ENCODE results near the gene ZFYVE9.
A peak's percentile ranks its signal among the peaks of the same experiment; 100 is the strongest.

Gene ZFYVE9

DNA sequence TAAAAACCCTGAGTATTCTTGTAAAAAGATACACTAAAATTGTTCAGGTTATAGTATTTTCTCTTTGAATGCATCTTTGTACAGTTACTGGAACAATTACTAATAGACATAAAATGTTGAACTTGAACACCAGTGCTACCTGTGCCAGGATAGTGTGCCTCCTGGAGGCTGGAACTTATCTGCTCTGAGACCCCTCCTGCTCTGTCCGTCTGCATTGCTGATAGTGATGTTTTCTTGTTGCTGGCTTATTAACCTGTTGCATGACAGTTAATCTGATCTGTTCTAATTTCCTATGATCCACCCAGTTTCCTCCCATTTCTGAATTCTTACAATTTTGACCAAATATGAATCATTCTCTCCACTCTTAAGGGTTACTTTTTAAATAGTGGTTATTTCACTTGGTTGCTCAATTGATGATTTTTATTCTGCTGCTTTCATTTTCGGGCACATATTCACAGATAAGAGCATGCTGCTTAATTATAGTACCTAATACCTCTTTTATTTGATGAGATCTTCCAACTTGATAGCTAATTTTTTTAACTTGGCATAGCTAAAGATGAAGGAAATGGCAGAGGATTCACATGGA lies 122.7 kb downstream of the ZFYVE9 start:
- Histone ChIP-seq H3K27ac (ENCODE audit: low read length) (no peak overlapping the region), H3K4me1 (ENCODE audit: low read length) (peaks cover 7% of the 10 kb centered on the region; the same call in 1 of the 2 replicates), H4K20me1 (ENCODE audit: insufficient read depth, low read length) (no peaks in the 10 kb centered on the region), H2AFZ (ENCODE audit: low read length) (no peak overlapping the region), H3K4me3 (ENCODE audit: low read length) (no peak overlapping the region), H3K9me2 (replicated peaks; ENCODE audit: insufficient read depth, low read length) (no peaks in the 10 kb centered on the region), H3K9me3 (replicated peaks; ENCODE audit: insufficient read depth, low read length) (no peaks in the 10 kb centered on the region), H3K36me3 (replicated peaks; ENCODE audit: insufficient read depth, low read length) (no peaks in the 10 kb centered on the region), H3K27me3 (replicated peaks; ENCODE audit: insufficient read depth, low read length) (no peaks in the 10 kb centered on the region), H3K4me2 (ENCODE audit: low read depth, low read length) (no peak overlapping the region), H3K79me2 (ENCODE audit: low read length) (no peaks in the 10 kb centered on the region), H3F3A (ENCODE audit: insufficient read depth, low read length) (no peaks in the 10 kb centered on the region), H3K9ac (ENCODE audit: low read length) (no peak overlapping the region)
- DNase-seq, result no peak
- TF ChIP-seq, protein P1, sequence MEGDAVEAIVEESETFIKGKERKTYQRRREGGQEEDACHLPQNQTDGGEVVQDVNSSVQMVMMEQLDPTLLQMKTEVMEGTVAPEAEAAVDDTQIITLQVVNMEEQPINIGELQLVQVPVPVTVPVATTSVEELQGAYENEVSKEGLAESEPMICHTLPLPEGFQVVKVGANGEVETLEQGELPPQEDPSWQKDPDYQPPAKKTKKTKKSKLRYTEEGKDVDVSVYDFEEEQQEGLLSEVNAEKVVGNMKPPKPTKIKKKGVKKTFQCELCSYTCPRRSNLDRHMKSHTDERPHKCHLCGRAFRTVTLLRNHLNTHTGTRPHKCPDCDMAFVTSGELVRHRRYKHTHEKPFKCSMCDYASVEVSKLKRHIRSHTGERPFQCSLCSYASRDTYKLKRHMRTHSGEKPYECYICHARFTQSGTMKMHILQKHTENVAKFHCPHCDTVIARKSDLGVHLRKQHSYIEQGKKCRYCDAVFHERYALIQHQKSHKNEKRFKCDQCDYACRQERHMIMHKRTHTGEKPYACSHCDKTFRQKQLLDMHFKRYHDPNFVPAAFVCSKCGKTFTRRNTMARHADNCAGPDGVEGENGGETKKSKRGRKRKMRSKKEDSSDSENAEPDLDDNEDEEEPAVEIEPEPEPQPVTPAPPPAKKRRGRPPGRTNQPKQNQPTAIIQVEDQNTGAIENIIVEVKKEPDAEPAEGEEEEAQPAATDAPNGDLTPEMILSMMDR (IDR thresholded peaks at IDR 0.05; ENCODE audit: low read length), result no peak
- TF ChIP-seq EZH2 (optimal IDR thresholded peaks at IDR 0.05; ENCODE audit: low read depth, low read length) (no peak), EZH2phosphoT487 (IDR thresholded peaks at IDR 0.05; ENCODE audit: low read length) (no peak)

DNA sequence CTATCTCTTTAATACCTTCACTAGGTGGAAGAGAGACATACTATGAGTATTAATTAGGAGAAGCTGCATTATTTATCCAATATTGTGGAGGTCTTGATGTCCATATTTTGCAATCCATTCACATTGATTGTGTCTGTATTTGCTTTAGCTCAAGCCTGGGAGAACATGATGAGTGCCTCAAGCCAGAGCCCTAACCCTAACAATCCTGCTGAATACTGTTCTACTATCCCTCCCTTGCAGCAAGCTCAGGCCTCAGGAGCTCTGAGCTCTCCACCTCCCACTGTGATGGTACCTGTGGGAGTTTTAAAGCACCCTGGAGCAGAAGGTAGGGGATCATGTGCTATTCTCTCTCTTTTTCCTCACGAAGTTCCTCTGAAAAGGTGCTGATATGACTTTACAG lies 124.6 kb downstream of the ZFYVE9 start:
- H3K9me3 ChIP-seq (replicated peaks; ENCODE audit: insufficient read depth, low read length), result no peaks in the 10 kb centered on the region
- no peak overlapping the region for H2AFZ ChIP-seq (ENCODE audit: low read length)
- no peaks in the 10 kb centered on the region for H3K79me2 ChIP-seq (ENCODE audit: low read length)
- TF ChIP-seq, protein P1 (IDR thresholded peaks at IDR 0.05; ENCODE audit: low read length), result no peak
- TF ChIP-seq EZH2phosphoT487 (IDR thresholded peaks at IDR 0.05; ENCODE audit: low read length) (no peak), EZH2 (optimal IDR thresholded peaks at IDR 0.05; ENCODE audit: low read depth, low read length) (no peak)
- H4K20me1 ChIP-seq (ENCODE audit: insufficient read depth, low read length), result no peaks in the 10 kb centered on the region
- H3K4me3 ChIP-seq (ENCODE audit: low read length), result no peak overlapping the region
- H3K27me3 ChIP-seq (replicated peaks; ENCODE audit: insufficient read depth, low read length), result no peaks in the 10 kb centered on the region
- H3K27ac ChIP-seq (ENCODE audit: low read length), result no peak overlapping the region
- no peaks in the 10 kb centered on the region for H3K9me2 ChIP-seq (replicated peaks; ENCODE audit: insufficient read depth, low read length)
- H3K36me3 ChIP-seq (replicated peaks; ENCODE audit: insufficient read depth, low read length), result no peaks in the 10 kb centered on the region
- no peak for DNase-seq
- H3K4me2 ChIP-seq (ENCODE audit: low read depth, low read length), result no peak overlapping the region
- no peaks in the 10 kb centered on the region for H3F3A ChIP-seq (ENCODE audit: insufficient read depth, low read length)
- no peak overlapping the region for H3K9ac ChIP-seq (ENCODE audit: low read length)
- H3K4me1 ChIP-seq (ENCODE audit: low read length), result peaks cover 7% of the 10 kb centered on the region; the same call in 1 of the 2 replicates

DNA sequence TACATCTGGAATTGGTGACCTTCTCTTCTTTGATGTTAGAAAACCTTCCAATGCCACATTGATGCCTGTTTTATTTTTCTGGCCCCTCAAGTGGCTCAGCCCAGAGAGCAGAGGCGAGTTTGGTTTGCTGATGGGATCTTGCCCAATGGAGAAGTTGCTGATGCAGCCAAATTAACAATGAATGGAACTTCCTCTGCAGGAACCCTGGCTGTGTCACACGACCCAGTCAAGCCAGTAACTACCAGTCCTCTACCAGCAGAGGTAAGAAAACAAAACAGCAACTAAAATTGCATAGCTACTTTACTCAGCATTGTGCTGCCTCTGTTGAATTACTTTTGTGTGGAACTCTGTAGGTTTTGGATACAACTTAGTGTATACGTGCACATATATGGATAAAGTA lies 126.5 kb downstream of the ZFYVE9 start:
- peak; percentile 52 for DNase-seq
- H3K9me2 ChIP-seq (replicated peaks; ENCODE audit: insufficient read depth, low read length), result no peaks in the 10 kb centered on the region
- H3K27ac ChIP-seq (ENCODE audit: low read length), result peak overlapping the region; percentile 2; the same call in 1 of the 2 replicates
- no peaks in the 10 kb centered on the region for H3K36me3 ChIP-seq (replicated peaks; ENCODE audit: insufficient read depth, low read length)
- 0 out of 2 replicates have a peak overlapping the region, but pooled peaks have one; percentile 6 for H3K4me2 ChIP-seq (ENCODE audit: low read depth, low read length)
- H3K79me2 ChIP-seq (ENCODE audit: low read length), result no peaks in the 10 kb centered on the region
- H3F3A ChIP-seq (ENCODE audit: insufficient read depth, low read length), result no peaks in the 10 kb centered on the region
- TF ChIP-seq EZH2 (optimal IDR thresholded peaks at IDR 0.05; ENCODE audit: low read depth, low read length), result no peak
- no peak overlapping the region for H3K4me3 ChIP-seq (ENCODE audit: low read length)
- no peaks in the 10 kb centered on the region for H3K27me3 ChIP-seq (replicated peaks; ENCODE audit: insufficient read depth, low read length)
- H3K9me3 ChIP-seq (replicated peaks; ENCODE audit: insufficient read depth, low read length), result no peaks in the 10 kb centered on the region
- H2AFZ ChIP-seq (ENCODE audit: low read length), result no peak overlapping the region
- peaks cover 7% of the 10 kb centered on the region; the same call in 1 of the 2 replicates for H3K4me1 ChIP-seq (ENCODE audit: low read length)
- no peak overlapping the region for H3K9ac ChIP-seq (ENCODE audit: low read length)
- no peaks in the 10 kb centered on the region for H4K20me1 ChIP-seq (ENCODE audit: insufficient read depth, low read length)

DNA sequence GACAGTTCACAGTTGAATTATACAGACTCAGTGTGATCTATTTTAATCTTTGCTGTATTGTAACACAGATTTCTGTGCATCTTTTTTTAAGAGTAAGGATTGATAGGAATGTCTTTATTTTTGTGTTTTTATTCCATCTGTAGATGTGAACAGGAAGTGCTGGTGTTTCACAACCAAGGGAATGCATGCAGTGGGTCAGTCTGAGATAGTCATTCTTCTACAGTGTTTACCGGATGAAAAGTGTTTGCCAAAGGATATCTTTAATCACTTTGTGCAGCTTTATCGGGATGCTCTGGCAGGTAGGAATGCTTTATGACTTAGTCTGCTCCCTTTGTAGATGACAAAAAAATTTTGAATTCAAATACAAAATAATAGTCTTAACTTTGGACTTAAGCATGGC lies 139.6 kb downstream of the ZFYVE9 start:
- Histone ChIP-seq H4K20me1 (ENCODE audit: insufficient read depth, low read length) (no peaks in the 10 kb centered on the region), H3K9me2 (replicated peaks; ENCODE audit: insufficient read depth, low read length) (no peaks in the 10 kb centered on the region), H3K4me2 (ENCODE audit: low read depth, low read length) (no peak overlapping the region), H3F3A (ENCODE audit: insufficient read depth, low read length) (no peaks in the 10 kb centered on the region), H3K9ac (ENCODE audit: low read length) (no peak overlapping the region), H3K27ac (ENCODE audit: low read length) (no peak overlapping the region), H3K4me3 (ENCODE audit: low read length) (no peak overlapping the region), H3K27me3 (replicated peaks; ENCODE audit: insufficient read depth, low read length) (no peaks in the 10 kb centered on the region), H3K9me3 (replicated peaks; ENCODE audit: insufficient read depth, low read length) (no peaks in the 10 kb centered on the region), H2AFZ (ENCODE audit: low read length) (no peak overlapping the region), H3K79me2 (ENCODE audit: low read length) (no peaks in the 10 kb centered on the region), H3K4me1 (ENCODE audit: low read length) (no peaks in the 10 kb centered on the region), H3K36me3 (replicated peaks; ENCODE audit: insufficient read depth, low read length) (no peaks in the 10 kb centered on the region)
- TF ChIP-seq EZH2phosphoT487 (IDR thresholded peaks at IDR 0.05; ENCODE audit: low read length), result no peak
- TF ChIP-seq, protein P1 (IDR thresholded peaks at IDR 0.05; ENCODE audit: low read length), result no peak
- DNase-seq, result no peak

Measured in MM.1S (cell line).